ENCODE data around the gene ZFPL1. TPM values are rescaled to one million over a fixed set of nuclear protein-coding genes. Genes with fewer than 3 reads are reported as not detected.
A peak's percentile ranks its signal among the peaks of the same experiment; 100 is the strongest.

The ZFPL1 gene
- total and polyA plus RNA-seq, 10 of the 15 experiments (the other 5 are each of a cell fraction or from before 2014, with no cell fraction given) = 2.2 to 37.8 (median 27.0) TPM

DNA sequence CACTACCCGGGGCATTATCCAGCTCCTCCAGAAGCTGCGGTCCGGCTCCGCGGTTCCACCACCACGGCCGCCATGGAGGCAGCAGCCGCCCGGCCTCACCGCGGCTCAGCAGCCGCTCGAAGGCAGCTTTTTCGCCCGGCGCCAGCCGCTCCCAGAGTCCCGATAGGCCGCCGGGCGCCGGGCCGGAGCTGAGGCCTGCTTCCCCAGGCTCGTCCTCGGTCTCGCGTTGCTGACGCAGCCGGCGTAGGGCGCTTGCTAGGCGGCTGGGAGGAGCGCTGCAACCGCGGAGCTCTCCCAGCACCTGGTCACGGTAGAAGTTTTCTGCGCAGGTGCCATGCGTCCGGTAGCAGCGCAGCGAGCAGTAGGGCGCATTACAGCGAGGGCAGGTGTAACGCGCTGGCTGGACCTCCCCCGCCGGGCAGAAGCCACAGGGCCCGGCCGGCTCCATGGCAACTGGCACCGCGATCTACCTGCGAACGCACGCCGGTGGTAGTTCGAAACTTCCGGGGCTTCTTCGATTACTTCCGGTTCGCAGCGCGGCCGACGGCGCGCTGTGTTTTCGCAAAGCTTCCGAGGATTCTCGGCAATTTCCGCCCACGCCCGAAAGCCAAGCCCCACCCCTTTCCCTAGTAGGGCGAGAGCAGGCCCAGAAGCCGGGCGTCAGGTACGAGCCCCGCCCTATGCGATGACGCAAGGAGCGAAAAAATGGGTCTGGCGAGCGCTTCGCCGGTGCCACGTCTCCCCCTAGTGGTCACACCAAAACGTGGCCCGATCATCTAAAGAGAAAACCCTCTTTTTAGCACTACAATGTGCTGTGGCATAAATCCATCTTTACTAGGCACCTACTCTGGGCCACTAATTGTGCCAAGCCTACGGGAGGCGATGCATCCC lies 33.4 kb downstream of the ZFPL1 start, which contains the start of gene ZNHIT2 (continued):
- TF ChIP-seq, protein P1, sequence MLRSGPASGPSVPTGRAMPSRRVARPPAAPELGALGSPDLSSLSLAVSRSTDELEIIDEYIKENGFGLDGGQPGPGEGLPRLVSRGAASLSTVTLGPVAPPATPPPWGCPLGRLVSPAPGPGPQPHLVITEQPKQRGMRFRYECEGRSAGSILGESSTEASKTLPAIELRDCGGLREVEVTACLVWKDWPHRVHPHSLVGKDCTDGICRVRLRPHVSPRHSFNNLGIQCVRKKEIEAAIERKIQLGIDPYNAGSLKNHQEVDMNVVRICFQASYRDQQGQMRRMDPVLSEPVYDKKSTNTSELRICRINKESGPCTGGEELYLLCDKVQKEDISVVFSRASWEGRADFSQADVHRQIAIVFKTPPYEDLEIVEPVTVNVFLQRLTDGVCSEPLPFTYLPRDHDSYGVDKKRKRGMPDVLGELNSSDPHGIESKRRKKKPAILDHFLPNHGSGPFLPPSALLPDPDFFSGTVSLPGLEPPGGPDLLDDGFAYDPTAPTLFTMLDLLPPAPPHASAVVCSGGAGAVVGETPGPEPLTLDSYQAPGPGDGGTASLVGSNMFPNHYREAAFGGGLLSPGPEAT (IDR thresholded peaks at IDR 0.05; ENCODE audit: low read depth) = peak; percentile 70; the same call in 1 of the 2 replicates
- no peak for TF ChIP-seq EED (IDR thresholded peaks at IDR 0.05; ENCODE audit: low read depth)
- peak; percentile 56; the same call in 1 of the 2 replicates for TF ChIP-seq FOXM1 (IDR thresholded peaks at IDR 0.05; ENCODE audit: low read depth, low read length)
- no peak for TF ChIP-seq HDAC6 (IDR thresholded peaks at IDR 0.05; ENCODE audit: unreplicated experiment)
- TF ChIP-seq GATAD2B (conservative IDR thresholded peaks at IDR 0.05; ENCODE audit: low read depth) = peak; percentile 59
- no peak for TF ChIP-seq EZH2 (IDR thresholded peaks at IDR 0.05; ENCODE audit: borderline replicate concordance, control insufficient read depth, low read depth, low read length)
- TF ChIP-seq HCFC1 (IDR thresholded peaks at IDR 0.05; ENCODE audit: low read length) = peak; percentile 71
- TF ChIP-seq TCF7 (IDR thresholded peaks at IDR 0.05; ENCODE audit: borderline replicate concordance) = no peak
- peak; percentile 50; the same call in 1 of the 2 replicates for TF ChIP-seq FOXK2 (IDR thresholded peaks at IDR 0.05)
- TF ChIP-seq JUND (IDR thresholded peaks at IDR 0.05; ENCODE audit: low read depth, low read length) = no peak
- no peak for TF ChIP-seq ZNF622 (IDR thresholded peaks at IDR 0.05)
- peak; percentile 96 for TF ChIP-seq SIN3A (IDR thresholded peaks at IDR 0.05; ENCODE audit: low read depth, low read length)
- peak; percentile 87 for TF ChIP-seq SREBF1 (IDR thresholded peaks at IDR 0.05; ENCODE audit: low read length)
- TF ChIP-seq ZZZ3 (IDR thresholded peaks at IDR 0.05; ENCODE audit: control insufficient read depth, insufficient read length, low read depth) = no peak
- no peak; the same call in 1 of the 2 replicates for TF ChIP-seq ZNF384 (IDR thresholded peaks at IDR 0.05; ENCODE audit: borderline replicate concordance, low read depth, low read length)
- TF ChIP-seq PAX5 (IDR thresholded peaks at IDR 0.05; ENCODE audit: borderline replicate concordance, low read depth, low read length) = peak; percentile 32; the same call in 1 of the 2 replicates
- TF ChIP-seq, protein P2, sequence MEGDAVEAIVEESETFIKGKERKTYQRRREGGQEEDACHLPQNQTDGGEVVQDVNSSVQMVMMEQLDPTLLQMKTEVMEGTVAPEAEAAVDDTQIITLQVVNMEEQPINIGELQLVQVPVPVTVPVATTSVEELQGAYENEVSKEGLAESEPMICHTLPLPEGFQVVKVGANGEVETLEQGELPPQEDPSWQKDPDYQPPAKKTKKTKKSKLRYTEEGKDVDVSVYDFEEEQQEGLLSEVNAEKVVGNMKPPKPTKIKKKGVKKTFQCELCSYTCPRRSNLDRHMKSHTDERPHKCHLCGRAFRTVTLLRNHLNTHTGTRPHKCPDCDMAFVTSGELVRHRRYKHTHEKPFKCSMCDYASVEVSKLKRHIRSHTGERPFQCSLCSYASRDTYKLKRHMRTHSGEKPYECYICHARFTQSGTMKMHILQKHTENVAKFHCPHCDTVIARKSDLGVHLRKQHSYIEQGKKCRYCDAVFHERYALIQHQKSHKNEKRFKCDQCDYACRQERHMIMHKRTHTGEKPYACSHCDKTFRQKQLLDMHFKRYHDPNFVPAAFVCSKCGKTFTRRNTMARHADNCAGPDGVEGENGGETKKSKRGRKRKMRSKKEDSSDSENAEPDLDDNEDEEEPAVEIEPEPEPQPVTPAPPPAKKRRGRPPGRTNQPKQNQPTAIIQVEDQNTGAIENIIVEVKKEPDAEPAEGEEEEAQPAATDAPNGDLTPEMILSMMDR (IDR thresholded peaks at IDR 0.05 in 2 of 3, conservative IDR thresholded peaks at IDR 0.05 in 1 of 3; ENCODE audit: control insufficient read depth in 2 of 3, extremely low read depth in 1 of 3, insufficient read depth in 1 of 3, low read depth in 3 of 3, low read length in 3 of 3) = peak; percentile 85 to 97 (median 93); a peak in 5 of 6 replicates
- TF ChIP-seq SMARCA5 (IDR thresholded peaks at IDR 0.05) = peak; percentile 48
- peak; percentile 98 for TF ChIP-seq NR2C1 (IDR thresholded peaks at IDR 0.05)
- peak; percentile 45 for TF ChIP-seq RUNX3 (IDR thresholded peaks at IDR 0.05; ENCODE audit: low read length)
- TF ChIP-seq NRF1 (conservative IDR thresholded peaks at IDR 0.05; ENCODE audit: low read depth, low read length) = peak; percentile 24; the same call in 1 of the 2 replicates
- TF ChIP-seq YY1 (IDR thresholded peaks at IDR 0.05; ENCODE audit: low read depth, low read length) = peak; percentile 72
- TF ChIP-seq, protein P3, sequence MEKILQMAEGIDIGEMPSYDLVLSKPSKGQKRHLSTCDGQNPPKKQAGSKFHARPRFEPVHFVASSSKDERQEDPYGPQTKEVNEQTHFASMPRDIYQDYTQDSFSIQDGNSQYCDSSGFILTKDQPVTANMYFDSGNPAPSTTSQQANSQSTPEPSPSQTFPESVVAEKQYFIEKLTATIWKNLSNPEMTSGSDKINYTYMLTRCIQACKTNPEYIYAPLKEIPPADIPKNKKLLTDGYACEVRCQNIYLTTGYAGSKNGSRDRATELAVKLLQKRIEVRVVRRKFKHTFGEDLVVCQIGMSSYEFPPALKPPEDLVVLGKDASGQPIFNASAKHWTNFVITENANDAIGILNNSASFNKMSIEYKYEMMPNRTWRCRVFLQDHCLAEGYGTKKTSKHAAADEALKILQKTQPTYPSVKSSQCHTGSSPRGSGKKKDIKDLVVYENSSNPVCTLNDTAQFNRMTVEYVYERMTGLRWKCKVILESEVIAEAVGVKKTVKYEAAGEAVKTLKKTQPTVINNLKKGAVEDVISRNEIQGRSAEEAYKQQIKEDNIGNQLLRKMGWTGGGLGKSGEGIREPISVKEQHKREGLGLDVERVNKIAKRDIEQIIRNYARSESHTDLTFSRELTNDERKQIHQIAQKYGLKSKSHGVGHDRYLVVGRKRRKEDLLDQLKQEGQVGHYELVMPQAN (conservative IDR thresholded peaks at IDR 0.05) = peak; percentile 98

All from GM12878 (cell line).